K562 (cell line): ENCODE measurements around the gene BAIAP2. TPM values are rescaled to one million over a fixed set of nuclear protein-coding genes. Genes with fewer than 3 reads are reported as not detected.

Experiments used
- C11orf30 ChIP-seq: fragments of 450-650 bp; IDR thresholded peaks from 2 replicates; pipeline ENCODE4 v1.6.1; 2016; ENCODE audit warnings: low read depth, mild to moderate bottlenecking
- EWSR1 ChIP-seq: fragments of 450-650 bp; IDR thresholded peaks from 2 replicates; pipeline ENCODE4 v1.6.1; 2018; ENCODE audit warnings: borderline replicate concordance, mild to moderate bottlenecking, low read depth, moderate library complexity; ENCODE audit not compliant: partially characterized antibody
- HIVEP1 ChIP-seq: fragments of 250-450 bp; sonication (Bioruptor Pico); IDR thresholded peaks from 2 replicates; pipeline ENCODE4 v1.4.0; 2020; ENCODE audit warnings: mild to moderate bottlenecking
- KDM2B ChIP-seq: fragments of 250-450 bp; sonication (Bioruptor Pico); IDR thresholded peaks from 2 replicates; pipeline ENCODE4 v1.8.0; 2021; ENCODE audit warnings: mild to moderate bottlenecking, moderate library complexity
- MAX ChIP-seq: sonication (generic); formaldehyde crosslinking; IDR thresholded peaks from 2 replicates; pipeline ENCODE4 v1.9.0; 2022; ENCODE audit warnings: mild to moderate bottlenecking, missing genetic modification reagents
- MGA ChIP-seq: fragments of 450-650 bp; IDR thresholded peaks from 2 replicates; pipeline ENCODE4 v1.6.1; 2016; ENCODE audit warnings: mild to moderate bottlenecking, moderate library complexity
- MTA3 ChIP-seq: fragments of 450-650 bp; formaldehyde crosslinking; IDR thresholded peaks from 2 replicates; pipeline ENCODE4 v1.6.1; 2017; ENCODE audit warnings: mild to moderate bottlenecking, borderline replicate concordance
- NUFIP1 ChIP-seq: fragments of 450-650 bp; IDR thresholded peaks from 2 replicates; pipeline ENCODE4 v1.6.1; 2018; ENCODE audit not compliant: partially characterized antibody
- SETDB1 ChIP-seq: IDR thresholded peaks from one replicate; pipeline ENCODE4 v1.6.1; 2012; ENCODE audit warnings: low read length, control low read depth, inconsistent platforms
- TARDBP ChIP-seq: fragments of 450-650 bp; IDR thresholded peaks from 2 replicates; pipeline ENCODE4 v1.6.1; 2016
- TRIM28 ChIP-seq: fragments of 450-650 bp; IDR thresholded peaks from 2 replicates; pipeline ENCODE4 v1.6.1; 2017
- VEZF1 ChIP-seq: fragments of 200-800 bp; sonication (Bioruptor generic); IDR thresholded peaks from 2 replicates; pipeline ENCODE4 v1.6.1; 2017; ENCODE audit warnings: missing genetic modification characterization, missing compliant biosample characterization
- ZBTB1 ChIP-seq: sonication (generic); formaldehyde crosslinking; IDR thresholded peaks from 2 replicates; pipeline ENCODE4 v1.8.1; 2023; ENCODE audit warnings: missing genetic modification reagents, low read depth, mild to moderate bottlenecking, borderline replicate concordance
- ZNF507 ChIP-seq: conservative IDR thresholded peaks from 2 replicates; pipeline ENCODE4 v1.6.1; 2017; ENCODE audit warnings: missing genetic modification characterization, missing compliant biosample characterization
- ZNF57 ChIP-seq: fragments of 450-650 bp; formaldehyde crosslinking; IDR thresholded peaks from 2 replicates; pipeline ENCODE4 v1.4.0; 2020; ENCODE audit warnings: mild to moderate bottlenecking, moderate library complexity
- ZNF778 ChIP-seq: fragments of 450-650 bp; formaldehyde crosslinking; IDR thresholded peaks from 2 replicates; pipeline ENCODE4 v1.4.0; 2020; ENCODE audit warnings: mild to moderate bottlenecking, moderate library complexity
- ZNF780A ChIP-seq: fragments of 250-450 bp; sonication (Bioruptor Pico); IDR thresholded peaks from 2 replicates; pipeline ENCODE4 v1.5.0; 2021; ENCODE audit warnings: mild to moderate bottlenecking
- polyA plus RNA-seq, 8 experiments: library from polyadenylated mRNA; depleted of rRNA in 4 of 8; stranded (reverse) in 5 of 8; unstranded in 3 of 8; fragments of >200 nt; fragmentation: Nextera tagmentation in 2 of 8; fragmentation: Illumina TruSeq in 1 of 8; extraction: Ambion mirVana in 2 of 8; extraction: Trizol in 1 of 8; gene quantifications; 2 replicates each; pipeline versions ENCODE4 v1.2.1 to v1.2.3, GENCODE V29; 2011 to 2014; ENCODE audit warnings: inconsistent platforms in 1 of 8, missing spikeins in 1 of 8
- total RNA-seq, 7 experiments: library from RNA; depleted of rRNA in 6 of 7; stranded (reverse); fragments of >200 nt in 6 of 7; fragmentation: Illumina TruSeq in 2 of 7; extraction: Trizol in 2 of 7; gene quantifications; 2 replicates each; pipeline versions ENCODE4 v1.2.1 to v1.2.3, GENCODE V29; 2011 to 2021; ENCODE audit warnings: low replicate concordance in 1 of 7

Gene BAIAP2
- total and polyA plus RNA-seq, 9 of the 15 experiments (the other 6 are each of a cell fraction or from before 2014, with no cell fraction given), result 2.3 to 51.6 (median 18.4) TPM

GRCh38 chr17:81034779-81035520 is at the start of gene BAIAP2 (continued):
- TF ChIP-seq MTA3 (peak; percentile 94), C11orf30 (no peak), SETDB1 (no peak), ZNF507 (tag) (no peak), VEZF1 (CRISPR knock-in tag) (peak; percentile 98), KDM2B (0 out of 2 replicates have a peak, but pooled peaks have one; percentile 58), HIVEP1 (CRISPR knock-in tag) (no peak), ZBTB1 (CRISPR knock-in tag) (no peak), NUFIP1 (no peak), MAX (CRISPR knock-in tag) (no peak), TARDBP (no peak), ZNF780A (CRISPR knock-in tag) (no peak), ZNF778 (no peak), TRIM28 (no peak), MGA (no peak), ZNF57 (CRISPR knock-in tag) (no peak), EWSR1 (no peak)
